H9 (cell line): ENCODE measurements around the gene RBPJL. TPM values are rescaled to one million over a fixed set of nuclear protein-coding genes. Genes with fewer than 3 reads are reported as not detected.

Source experiments
- DNase-seq: peaks from one replicate; pipeline ENCODE4 v3.0.0-alpha.2; 2017
- H2AFZ ChIP-seq: one replicate; pipeline ENCODE4 v1.6.1; 2013; ENCODE audit warnings: mild to moderate bottlenecking, low read length, control low read depth, moderate library complexity
- H2AK5ac ChIP-seq: 2 replicates; pipeline ENCODE4 v1.6.1; 2013; ENCODE audit warnings: low read length, control low read depth, mixed read lengths; ENCODE audit not compliant: insufficient read length
- H2BK120ac ChIP-seq: one replicate; pipeline ENCODE4 v1.6.1; 2013; ENCODE audit warnings: low read depth, mild to moderate bottlenecking, low read length, control low read depth, inconsistent platforms; ENCODE audit not compliant: poor library complexity, severe bottlenecking
- H2BK12ac ChIP-seq: 2 replicates; pipeline ENCODE4 v1.6.1; 2013; ENCODE audit warnings: low read length, control low read depth, mixed read lengths, low read depth; ENCODE audit not compliant: insufficient read length
- H2BK15ac ChIP-seq: 2 replicates; pipeline ENCODE4 v1.6.1; 2013; ENCODE audit warnings: low read depth, low read length, control low read depth
- H2BK20ac ChIP-seq: one replicate; pipeline ENCODE4 v1.6.1; 2013; ENCODE audit warnings: low read depth, mild to moderate bottlenecking, low read length, control low read depth, inconsistent platforms; ENCODE audit not compliant: poor library complexity, severe bottlenecking
- H2BK5ac ChIP-seq: 2 replicates; pipeline ENCODE4 v1.6.1; 2013; ENCODE audit warnings: low read length, control low read depth, mixed read lengths; ENCODE audit not compliant: insufficient read length
- H3K14ac ChIP-seq: 2 replicates; pipeline ENCODE4 v1.6.1; 2013; ENCODE audit warnings: low read length, control low read depth; ENCODE audit not compliant: insufficient read depth
- H3K18ac ChIP-seq: 2 replicates; pipeline ENCODE4 v1.6.1; 2013; ENCODE audit warnings: low read depth, mild to moderate bottlenecking, mixed read lengths, low read length, control low read depth; ENCODE audit not compliant: insufficient read length
- H3K23ac ChIP-seq: 2 replicates; pipeline ENCODE4 v1.6.1; 2013; ENCODE audit warnings: low read length, control low read depth, mixed read lengths, low read depth; ENCODE audit not compliant: insufficient read length
- H3K23me2 ChIP-seq: 2 replicates; pipeline ENCODE4 v1.6.1; 2013; ENCODE audit warnings: low read depth, mild to moderate bottlenecking, mixed read lengths, low read length, control low read depth; ENCODE audit not compliant: insufficient read length, poor library complexity, severe bottlenecking
- H3K27ac ChIP-seq: 2 replicates; pipeline ENCODE4 v1.5.1; 2013; ENCODE audit warnings: low read length, control low read depth, mixed read lengths, low read depth; ENCODE audit not compliant: insufficient read length
- H3K27me3 ChIP-seq: 2 replicates; pipeline ENCODE4 v1.6.1; 2013; ENCODE audit warnings: low read length, control low read depth, inconsistent platforms; ENCODE audit not compliant: insufficient read depth
- H3K4ac ChIP-seq: 2 replicates; pipeline ENCODE4 v1.6.1; 2013; ENCODE audit warnings: low read depth, mild to moderate bottlenecking, control low read depth, inconsistent platforms, low read length, moderate library complexity
- H3K4me1 ChIP-seq: 2 replicates; pipeline ENCODE4 v1.6.1; 2013; ENCODE audit warnings: low read length, control low read depth, inconsistent platforms; ENCODE audit not compliant: insufficient read depth
- H3K4me2 ChIP-seq: 2 replicates; pipeline ENCODE4 v1.6.1; 2013; ENCODE audit warnings: low read length, control low read depth, mixed read lengths; ENCODE audit not compliant: insufficient read length, insufficient read depth
- H3K56ac ChIP-seq: 2 replicates; pipeline ENCODE4 v1.6.1; 2013; ENCODE audit warnings: low read depth, mild to moderate bottlenecking, mixed read lengths, low read length, control low read depth; ENCODE audit not compliant: insufficient read length
- H3K79me1 ChIP-seq: 2 replicates; pipeline ENCODE4 v1.6.1; 2013; ENCODE audit warnings: low read depth, mild to moderate bottlenecking, moderate library complexity, low read length, control low read depth, inconsistent platforms; ENCODE audit not compliant: insufficient read depth, poor library complexity, severe bottlenecking
- H3K79me2 ChIP-seq: 2 replicates; pipeline ENCODE4 v1.6.1; 2013; ENCODE audit warnings: low read length, control low read depth, inconsistent platforms; ENCODE audit not compliant: insufficient read depth
- H3K9ac ChIP-seq: 2 replicates; pipeline ENCODE4 v1.6.1; 2013; ENCODE audit warnings: low read length, control low read depth, mixed read lengths; ENCODE audit not compliant: insufficient read length; ENCODE audit errors: extremely low read depth
- H3K9me3 ChIP-seq: one replicate; pipeline ENCODE4 v1.6.1; 2013; ENCODE audit warnings: low read depth, low read length, inconsistent platforms; ENCODE audit not compliant: control insufficient read depth
- H3T11ph ChIP-seq: one replicate; pipeline ENCODE4 v1.6.1; 2013; ENCODE audit warnings: mild to moderate bottlenecking, low read length, control low read depth, inconsistent platforms
- H4K20me1 ChIP-seq: one replicate; pipeline ENCODE4 v1.6.1; 2013; ENCODE audit not compliant: control insufficient read depth, insufficient read length, insufficient read depth
- H4K5ac ChIP-seq: 2 replicates; pipeline ENCODE4 v1.6.1; 2013; ENCODE audit warnings: low read depth, mild to moderate bottlenecking, mixed read lengths, low read length, control low read depth; ENCODE audit not compliant: insufficient read length
- H4K8ac ChIP-seq: replicated peaks from 2 replicates; pipeline ENCODE4 v1.6.1; 2013; ENCODE audit warnings: low read length, control low read depth, mixed read lengths, low read depth; ENCODE audit not compliant: insufficient read length
- H4K91ac ChIP-seq: 2 replicates; pipeline ENCODE4 v1.6.1; 2013; ENCODE audit warnings: low read depth, mild to moderate bottlenecking, moderate library complexity, mixed read lengths, low read length, control low read depth; ENCODE audit not compliant: insufficient read length
- H3K27ac Mint-ChIP-seq, 3 experiments: 2 replicates in 2 of 3; 3 replicates in 1 of 3; pipeline ENCODE4 v1.8.0; 2020 to 2021; ENCODE audit warnings: mixed read lengths in 3 of 3, mild to moderate bottlenecking in 1 of 3, moderate library complexity in 1 of 3
- H3K27me3 Mint-ChIP-seq: 2 replicates; pipeline ENCODE4 v1.8.0; 2021; ENCODE audit warnings: low read depth, mild to moderate bottlenecking, moderate library complexity, mixed read lengths
- H3K36me3 Mint-ChIP-seq, 3 experiments: 2 replicates in 2 of 3; 3 replicates in 1 of 3; pipeline ENCODE4 v1.8.0; 2020 to 2021; ENCODE audit warnings: low read depth in 3 of 3, mixed read lengths in 3 of 3; ENCODE audit not compliant: insufficient read depth in 1 of 3
- H3K4me1 Mint-ChIP-seq, 2 experiments: 2 replicates each; pipeline ENCODE4 v1.8.0; 2020; ENCODE audit warnings: mixed read lengths in 2 of 2
- H3K4me3 Mint-ChIP-seq, 2 experiments: 2 replicates in 1 of 2; 3 replicates in 1 of 2; pipeline ENCODE4 v1.8.0; 2020 to 2021; ENCODE audit warnings: mild to moderate bottlenecking in 2 of 2, mixed read lengths in 2 of 2, moderate library complexity in 1 of 2
- H3K9me3 Mint-ChIP-seq, 2 experiments: 2 replicates in 1 of 2; 3 replicates in 1 of 2; pipeline ENCODE4 v1.8.0; 2020; ENCODE audit warnings: mild to moderate bottlenecking in 2 of 2, mixed read lengths in 2 of 2, moderate library complexity in 1 of 2
- CTCF ChIP-seq: fragments of 200-600 bp; sonication (generic); conservative IDR thresholded peaks from 3 replicates; pipeline ENCODE4 v1.8.0; 2021; ENCODE audit warnings: antibody characterized with exemption, mild to moderate bottlenecking
- WGBS: extraction: QIAGEN DNeasy Blood & Tissue Kit; methylation state at CpG from one replicate; pipeline ENCODE4 v1.1.7; 2013; ENCODE audit warnings: missing lambda C conversion rate, low lambda C conversion rate, mixed read lengths; ENCODE audit not compliant: insufficient read length; ENCODE audit errors: extremely low coverage; 5-methylcytosine and 5-hydroxymethylcytosine counted together
- total RNA-seq: library from RNA; stranded (reverse); gene quantifications from 2 replicates; pipeline ENCODE4 v1.2.1, GENCODE V29; 2021

The RBPJL gene
- total RNA-seq, 1 experiment from 2014 or later, result 0.28 TPM

DNA sequence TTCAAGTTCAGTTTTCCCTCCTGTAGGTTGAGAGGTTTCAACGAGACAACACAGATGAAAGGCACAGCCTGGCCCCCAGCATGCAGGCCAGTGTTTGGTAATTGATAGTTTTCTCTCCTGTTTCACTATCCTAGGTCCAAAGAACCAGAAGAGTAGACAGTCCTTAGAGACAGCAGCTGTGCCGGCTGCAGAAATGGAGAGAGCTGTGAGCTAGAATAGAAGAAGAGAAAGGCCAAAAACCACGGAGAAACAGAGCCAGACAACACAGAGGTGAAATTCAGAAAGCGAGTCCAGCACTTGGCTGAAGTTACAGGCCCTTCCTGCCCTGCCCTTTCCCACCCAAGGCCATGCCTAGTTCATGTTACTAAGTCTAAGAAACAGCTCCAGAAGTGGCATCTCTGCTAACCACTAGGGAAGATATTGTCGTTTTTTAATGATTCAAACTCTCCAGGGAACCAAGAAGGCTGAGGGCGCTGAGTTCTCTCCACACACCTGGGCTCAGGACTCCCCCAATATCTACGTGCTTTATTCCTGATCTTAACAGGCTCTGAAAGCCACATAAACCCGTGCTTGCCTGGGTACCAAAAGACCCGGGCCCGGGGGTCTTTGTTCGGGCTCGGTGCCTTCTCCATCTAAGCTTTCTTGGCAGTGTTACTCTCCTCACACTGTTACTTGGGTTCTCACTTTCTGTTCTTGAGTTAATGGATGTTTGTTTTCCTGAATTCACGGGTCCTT, 16.5 kb upstream of the RBPJL start:
- Histone ChIP-seq H4K20me1 (no peaks in the 10 kb centered on the region), H3K23ac (no peak overlapping the region), H3K23me2 (peaks cover 7% of the 10 kb centered on the region), H3K18ac (no peak overlapping the region), H4K5ac (no peak overlapping the region), H2AK5ac (no peak overlapping the region), H3T11ph (no peak overlapping the region), H3K14ac (no peak overlapping the region), H3K79me2 (no peaks in the 10 kb centered on the region), H2BK15ac (no peak overlapping the region), H3K4me2 (no peak overlapping the region), H2BK120ac (no peak overlapping the region), H2BK5ac (no peak overlapping the region), H4K91ac (no peak overlapping the region), H3K79me1 (no peaks in the 10 kb centered on the region), H2AFZ (no peak overlapping the region), H3K9ac (no peak overlapping the region), H3K9me3 (no peaks in the 10 kb centered on the region), H2BK20ac (no peak overlapping the region), H3K4me1 (peaks cover 2% of the 10 kb centered on the region; the same call in 1 of the 2 replicates), H2BK12ac (no peak overlapping the region), H3K4ac (no peak overlapping the region), H3K27ac (no peak overlapping the region), H4K8ac (no peak overlapping the region), H3K27me3 (peaks cover 5% of the 10 kb centered on the region; the same call in 1 of the 2 replicates), H3K56ac (no peak overlapping the region)
- H3K9me3 Mint-ChIP-seq, result peaks cover 11 to 12% of the 10 kb centered on the region in 2 experiments
- no CpG with 5 or more reads among the region's 13 CpGs for WGBS
- peaks cover 55% of the 10 kb centered on the region for H3K27me3 Mint-ChIP-seq
- TF ChIP-seq CTCF, result no peak
- peaks cover 12 to 13% of the 10 kb centered on the region in 2 experiments for H3K4me1 Mint-ChIP-seq
- H3K27ac Mint-ChIP-seq, result no peak overlapping the region
- peaks cover 4 to 14% (median 9%) of the 10 kb centered on the region in 3 experiments; a peak in 6 of 7 replicates for H3K36me3 Mint-ChIP-seq
- DNase-seq, result no peak
- H3K4me3 Mint-ChIP-seq, result no peak overlapping the region
